GM19395 (cell line): ENCODE results near the gene C19orf25.
A peak's percentile ranks its signal among the peaks of the same experiment; 100 is the strongest.
"Not testable (repeated sequence)": the region's sequence is repeated elsewhere in the genome, so short reads cannot be mapped to it uniquely, and the experiment has no call there.

Source experiments
- ATAC-seq: cut with Tn5 transposase; IDR thresholded peaks from one replicate; pipeline ENCODE4 v1.9.1; 2021; ENCODE audit warnings: mild to moderate bottlenecking, moderate library complexity; ENCODE audit not compliant: unreplicated experiment

Gene C19orf25

DNA sequence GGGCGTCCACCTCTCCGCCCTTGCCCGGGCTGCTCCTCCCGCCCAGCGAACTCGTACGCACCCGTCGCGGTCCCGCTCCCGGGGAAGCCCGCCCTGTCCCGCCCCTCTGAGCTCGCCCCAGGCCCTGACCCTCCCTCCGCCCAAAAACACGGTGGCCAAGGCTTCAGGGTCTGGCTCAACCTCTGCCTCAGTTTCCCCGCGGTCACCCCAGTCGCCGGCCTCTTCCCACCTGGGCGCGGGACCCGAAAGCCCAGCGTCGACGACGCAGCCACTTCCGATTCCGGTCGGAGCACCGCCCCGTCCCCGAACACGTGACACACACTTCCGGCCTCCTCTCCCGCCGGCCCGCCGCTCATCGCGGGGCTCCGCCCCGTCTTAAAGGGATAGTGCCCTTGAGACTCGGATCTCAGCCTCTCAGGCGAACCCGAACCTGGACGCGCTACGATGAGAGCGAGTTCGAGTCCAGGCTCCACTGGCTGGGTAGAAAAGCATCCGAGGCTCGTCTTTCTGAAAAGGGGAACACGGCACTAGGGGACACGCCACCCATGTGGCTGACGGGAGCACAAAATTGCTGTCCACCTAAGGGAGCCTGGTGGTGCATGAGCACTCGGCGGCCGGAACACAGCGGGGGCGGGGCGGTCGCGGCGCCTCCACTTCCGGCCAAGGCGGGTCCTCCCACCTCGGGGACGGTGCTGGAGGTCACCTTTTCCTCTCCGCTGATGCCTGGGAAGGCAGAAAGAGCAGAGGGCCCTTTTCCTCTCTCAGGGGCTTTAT is at the start of gene C19orf25:
TSS of gene C19orf25 (minus strand) at position 282 of the 774 bp plus-strand sequence. CDS start 312 bp downstream, outside the sequence.
- ATAC-seq: peak; percentile 77

DNA sequence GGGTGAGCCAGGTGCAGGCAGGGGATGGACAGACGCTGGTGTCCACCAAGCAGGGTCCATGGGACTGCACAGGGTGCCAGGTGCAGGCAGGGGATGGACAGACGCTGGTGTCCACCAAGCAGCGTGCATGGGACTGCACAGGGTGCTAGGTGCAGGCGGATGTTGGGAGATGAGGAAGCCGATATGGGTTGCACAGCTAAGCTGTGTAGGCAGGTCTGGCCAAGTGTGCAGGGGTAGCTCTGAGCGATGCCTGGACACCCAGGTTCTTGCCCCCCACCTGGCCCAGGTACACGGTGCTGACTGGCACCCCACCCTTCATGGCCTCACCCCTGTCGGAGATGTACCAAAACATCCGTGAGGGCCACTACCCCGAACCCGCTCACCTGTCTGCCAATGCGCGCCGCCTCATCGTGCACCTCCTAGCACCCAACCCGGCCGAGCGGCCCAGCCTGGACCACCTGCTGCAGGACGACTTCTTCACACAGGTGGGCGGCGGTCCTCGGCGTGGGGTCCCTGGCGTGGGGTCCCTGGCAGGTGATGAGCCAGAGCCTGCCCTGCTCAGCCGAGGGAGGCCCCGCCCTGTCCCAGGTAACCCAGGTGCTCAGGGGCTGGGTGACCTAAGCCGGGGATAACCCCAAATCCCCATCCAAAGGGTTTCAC is 48.8 kb upstream of the C19orf25 start:
- ATAC-seq: no peak

DNA sequence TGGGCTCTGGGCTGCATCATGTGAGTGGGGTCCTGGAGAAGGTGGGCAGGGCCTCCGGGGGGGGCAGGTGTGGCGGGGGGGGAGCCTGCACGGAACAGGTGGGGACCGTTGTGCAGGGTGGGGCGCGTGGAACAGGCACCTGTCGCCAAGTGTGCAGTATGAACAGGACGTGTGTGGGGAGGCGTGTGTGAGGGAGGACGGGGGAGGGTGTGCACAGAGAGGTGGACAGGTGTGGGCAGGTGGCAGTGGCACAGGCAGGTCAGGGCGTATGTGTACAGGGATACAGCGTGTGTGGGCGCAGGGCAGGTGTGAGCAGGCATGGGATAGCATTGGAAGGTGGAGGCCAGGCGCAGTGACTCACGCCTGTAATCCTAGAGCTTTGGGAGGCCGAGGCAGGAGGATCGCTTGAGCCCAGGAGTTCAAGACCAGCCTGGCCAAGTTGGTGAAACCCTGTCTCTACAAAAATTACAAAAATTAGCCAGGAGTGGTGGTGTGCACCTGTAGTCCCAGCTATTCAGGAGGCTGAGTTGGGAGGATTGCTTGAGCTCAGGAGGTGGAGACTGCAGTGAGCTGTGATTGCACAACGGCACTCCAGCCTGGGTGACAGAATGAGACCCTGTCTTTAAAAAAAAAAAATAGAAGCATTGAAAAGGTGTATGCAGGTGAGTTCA is 48.1 kb upstream of the C19orf25 start:
- ATAC-seq: no peak

DNA sequence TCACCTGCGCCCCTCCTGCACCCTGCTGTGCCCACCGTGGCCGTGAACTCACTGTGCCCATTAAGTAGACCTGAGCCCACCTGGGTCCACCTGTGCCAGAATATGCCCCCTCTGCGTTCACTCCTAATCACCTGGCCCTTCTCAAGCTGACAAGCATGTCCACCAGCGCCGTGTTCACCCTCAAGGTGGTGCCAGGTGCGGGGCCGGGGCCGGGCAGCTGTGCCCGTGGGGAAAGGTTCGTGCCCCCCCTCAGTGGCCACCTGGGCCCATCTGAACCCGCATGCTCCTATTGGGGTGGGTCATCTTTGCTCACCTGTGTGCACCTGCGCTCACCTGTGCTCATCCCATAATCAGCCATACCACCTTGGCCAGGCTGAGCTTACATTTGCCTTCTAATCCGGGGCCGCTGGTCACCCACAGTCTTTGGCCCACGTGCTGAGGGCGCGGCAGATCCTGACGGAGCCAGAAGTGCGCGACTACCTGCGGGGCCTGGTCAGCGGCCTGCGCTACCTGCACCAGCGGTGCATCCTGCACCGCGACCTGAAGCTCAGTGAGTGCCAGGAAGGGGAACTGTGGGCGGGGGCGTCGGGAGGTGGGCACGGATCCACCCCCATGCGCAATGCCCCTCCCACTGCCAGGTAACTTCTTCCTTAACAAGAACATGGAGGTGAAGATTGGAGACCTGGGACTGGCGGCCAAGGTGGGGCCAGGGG is 47.2 kb upstream of the C19orf25 start:
- ATAC-seq: no peak

DNA sequence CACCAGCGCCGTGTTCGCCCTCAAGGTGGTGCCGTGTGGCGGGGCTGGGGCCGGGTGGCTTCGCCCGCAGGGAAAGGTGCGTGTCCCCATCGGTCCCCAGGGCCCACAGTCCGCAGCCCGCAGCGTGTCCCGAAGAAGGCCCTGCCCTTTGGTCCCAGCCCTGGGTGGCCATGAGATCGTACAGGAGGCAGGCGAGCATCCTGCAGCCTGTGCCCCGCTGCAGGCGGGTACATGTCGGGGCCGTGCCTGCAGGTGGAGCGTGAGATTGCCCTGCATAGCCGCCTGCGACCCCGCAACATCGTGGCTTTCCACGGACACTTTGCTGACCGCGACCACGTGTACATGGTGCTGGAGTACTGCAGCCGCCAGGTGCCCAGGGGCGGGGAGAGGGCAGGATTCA is 46.3 kb upstream of the C19orf25 start:
- ATAC-seq: no peak

DNA sequence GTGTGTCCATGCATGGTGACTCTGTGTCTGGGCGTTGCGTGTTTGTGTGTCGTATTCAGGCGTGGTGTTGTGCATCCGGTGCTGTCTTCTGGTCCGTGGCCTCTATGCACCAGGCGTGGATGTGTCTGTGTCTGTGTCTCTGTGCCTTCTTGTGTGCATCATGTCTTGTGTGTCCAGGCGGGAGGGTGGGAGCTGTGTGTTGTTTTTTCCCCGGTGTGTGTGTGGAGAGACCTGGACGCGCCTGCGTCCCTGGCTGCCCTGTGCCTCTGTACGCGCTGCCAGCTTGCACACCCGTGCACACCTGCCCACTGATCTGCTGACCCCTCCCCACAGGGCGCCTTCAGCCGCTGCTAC is 45.9 kb upstream of the C19orf25 start:
- ATAC-seq: no peak

DNA sequence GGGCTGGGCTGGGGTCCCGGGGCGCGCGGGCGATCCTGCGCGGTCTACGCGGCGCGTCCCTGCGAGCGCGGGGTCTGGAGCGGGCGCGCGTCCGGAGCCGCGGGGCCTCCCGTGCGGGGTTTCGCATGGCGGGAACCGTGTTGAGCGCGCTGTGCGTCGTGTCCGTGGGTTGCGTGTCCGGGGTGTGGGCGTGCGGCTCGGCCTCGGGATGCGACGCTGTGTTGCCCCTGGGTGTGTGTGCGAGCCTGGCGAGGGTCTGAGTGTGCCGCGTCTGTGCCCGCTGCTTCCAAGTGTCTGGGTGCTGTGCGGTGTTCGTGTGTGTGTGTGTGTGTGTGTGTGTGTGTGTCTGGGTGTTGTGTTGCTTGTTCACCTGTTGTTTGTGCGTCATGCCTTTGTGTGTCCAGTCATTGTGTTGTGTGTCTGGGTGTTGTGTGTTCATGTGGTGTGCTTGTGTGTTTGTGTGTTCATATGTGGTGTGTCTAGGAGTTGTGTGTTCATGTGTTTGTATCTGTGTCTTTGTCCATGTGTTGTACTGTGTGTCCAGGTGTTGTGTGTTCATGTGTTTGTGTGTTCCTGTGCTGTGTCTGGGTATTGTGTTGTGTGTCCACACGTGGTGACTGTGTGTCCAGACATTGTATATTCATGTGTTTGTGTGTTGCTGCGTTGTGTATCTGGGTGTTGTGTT is 45.4 kb upstream of the C19orf25 start:
- no peak for ATAC-seq

DNA sequence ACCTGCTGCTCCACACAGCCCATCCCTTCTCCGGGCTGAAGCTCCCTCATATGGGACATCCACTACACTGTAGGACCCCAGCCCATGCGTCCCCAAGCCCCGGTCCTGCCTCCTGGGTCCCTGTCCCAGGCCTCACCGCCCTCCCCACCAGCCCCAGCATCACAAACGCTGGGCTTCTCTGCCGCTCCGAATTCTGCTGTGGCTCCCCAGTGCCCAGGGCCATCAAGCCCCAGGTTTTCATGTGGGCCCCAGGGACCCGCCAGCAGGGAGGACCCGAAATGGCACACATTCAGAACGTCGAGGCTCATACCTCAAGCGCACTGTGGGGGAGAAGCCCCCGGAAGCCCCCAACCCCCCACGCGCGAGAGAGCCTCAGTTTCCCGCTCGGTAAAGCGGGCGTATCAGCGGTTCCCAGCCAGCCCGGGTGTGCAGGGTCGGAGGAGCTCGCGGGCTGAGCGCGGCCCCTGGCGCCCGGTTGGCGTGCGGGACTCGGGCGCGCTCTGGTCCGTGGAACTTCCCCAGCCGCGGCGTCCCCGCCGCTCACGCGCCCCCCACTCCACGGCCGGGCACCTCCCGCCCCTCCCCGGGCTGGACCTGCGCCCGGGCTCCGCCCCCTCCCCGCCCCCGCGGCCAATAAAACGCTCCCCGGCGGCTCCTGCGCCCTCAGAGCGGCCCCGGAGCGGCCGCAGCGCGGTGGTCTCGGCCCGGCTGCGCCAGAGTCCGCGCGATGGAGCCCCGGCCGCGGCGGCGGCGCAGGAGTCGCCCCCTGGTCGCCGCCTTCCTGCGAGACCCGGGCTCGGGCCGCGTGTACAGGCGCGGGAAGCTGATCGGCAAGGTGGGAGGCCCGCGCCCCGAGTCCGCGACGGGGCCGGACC is 44.6 kb upstream of the C19orf25 start, which contains the start of gene PLK5:
TSS of gene PLK5 (plus strand) at position 666 of the 875 bp plus-strand sequence. CDS start 2,920 bp downstream, outside the sequence.
- no peak for ATAC-seq

DNA sequence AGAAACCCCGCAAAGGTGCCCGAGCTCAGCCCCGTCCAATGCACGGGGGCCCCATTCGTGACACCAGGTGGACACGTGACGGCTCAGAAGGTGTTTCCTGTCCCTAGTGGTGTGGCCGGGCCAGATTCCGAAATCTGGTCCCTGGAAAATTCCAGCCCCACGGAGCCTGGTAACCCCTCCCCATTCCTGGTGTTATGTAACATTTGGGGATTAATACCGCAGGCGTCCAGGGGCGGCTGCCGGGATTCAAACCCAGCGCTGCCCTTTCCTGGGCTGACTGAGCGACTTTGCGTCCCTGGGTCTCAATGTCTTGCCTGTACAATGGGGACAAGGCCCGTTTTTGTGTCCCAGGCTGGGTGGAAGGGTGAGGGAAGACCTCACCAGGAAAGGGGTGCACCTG is 43.8 kb upstream of the C19orf25 start:
- no peak for ATAC-seq

DNA sequence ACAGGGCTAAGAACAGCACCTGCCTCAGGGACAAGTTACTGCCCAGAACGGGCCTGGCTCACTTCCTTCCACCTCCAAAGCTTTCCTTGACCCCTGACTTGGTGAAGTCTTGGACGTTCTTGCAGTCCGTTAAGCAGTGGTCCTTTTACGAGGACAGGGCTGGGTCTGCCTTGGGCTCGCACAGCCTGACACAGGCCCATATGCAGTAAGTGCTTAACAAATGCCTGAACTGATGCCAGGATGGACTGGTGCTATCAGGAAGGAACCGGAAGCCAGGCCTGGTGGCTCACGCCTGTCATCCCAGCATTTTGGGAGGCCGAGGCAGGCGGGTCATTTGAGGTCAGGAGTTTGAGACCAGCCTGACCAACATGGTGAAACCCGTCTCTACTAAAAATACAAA is 43.0 kb upstream of the C19orf25 start:
- ATAC-seq: no peak

DNA sequence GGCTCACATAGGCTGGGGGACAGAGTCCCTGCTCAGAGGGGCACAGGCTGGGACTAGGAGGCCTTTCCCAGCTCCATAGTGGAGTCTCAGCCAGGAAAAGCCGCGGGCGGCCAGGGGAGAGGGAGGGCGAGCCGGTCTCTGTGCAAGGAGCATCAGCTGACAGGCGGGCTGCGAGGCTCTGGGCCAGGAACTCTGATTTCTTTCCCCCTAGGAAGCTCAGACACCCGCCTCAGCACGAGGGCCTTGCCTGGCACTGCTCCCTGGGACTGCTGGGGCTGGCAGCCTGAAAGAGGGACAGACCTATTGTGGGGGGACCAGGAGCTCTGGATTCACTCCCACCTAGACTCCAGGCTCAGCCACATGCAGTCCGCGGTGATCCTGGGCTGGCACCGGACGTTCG is 42.6 kb upstream of the C19orf25 start:
- no peak for ATAC-seq

DNA sequence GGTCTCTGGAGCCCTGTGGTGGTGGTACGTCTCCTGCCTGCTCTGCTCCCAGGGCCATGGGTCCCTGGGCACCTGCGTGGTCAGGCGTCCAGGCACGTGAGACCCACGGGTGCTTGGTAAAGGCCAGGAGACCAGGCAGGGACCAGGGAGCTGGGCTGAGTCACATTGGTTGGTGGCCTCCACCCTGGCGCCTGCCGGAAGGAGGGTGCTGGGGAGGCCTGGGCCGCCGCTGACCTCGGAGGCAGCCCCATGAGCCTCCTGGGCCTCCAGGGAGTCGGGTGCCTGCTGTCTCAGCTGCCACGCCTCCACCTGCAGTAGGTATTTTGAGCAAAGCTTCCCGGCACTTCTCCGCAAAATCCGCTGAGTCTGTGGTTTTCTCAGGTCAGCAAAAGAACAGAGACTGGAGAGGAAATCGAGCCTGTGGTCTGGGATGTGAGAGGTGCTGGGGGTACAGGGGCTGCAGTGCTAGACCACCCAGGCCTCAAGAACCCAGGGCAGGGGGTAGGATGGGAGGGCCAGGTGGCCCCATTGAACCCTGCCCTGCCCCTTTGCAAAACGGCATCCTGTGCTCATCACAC is 41.3 kb upstream of the C19orf25 start:
- ATAC-seq: no peak

DNA sequence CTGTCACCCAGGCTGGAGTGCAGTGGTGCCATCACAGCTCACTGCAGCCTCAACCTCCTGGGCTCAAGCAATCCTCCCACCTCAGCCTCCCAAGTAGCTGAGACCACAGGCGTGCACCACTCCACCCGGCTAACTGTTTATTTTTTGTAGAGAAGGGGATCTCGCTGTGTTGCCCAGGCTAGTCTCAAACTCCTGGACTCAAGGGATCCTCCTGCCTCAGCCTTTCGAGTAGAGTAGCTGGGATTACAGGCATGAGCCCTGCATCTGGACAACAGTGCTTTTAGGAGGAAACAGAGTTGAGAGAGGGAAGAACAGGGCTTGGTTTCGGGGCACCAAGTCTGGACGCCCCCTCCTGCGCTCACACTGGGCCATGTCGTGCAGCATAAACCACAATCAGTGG is 40.8 kb upstream of the C19orf25 start:
- not testable (repeated sequence) for ATAC-seq

DNA sequence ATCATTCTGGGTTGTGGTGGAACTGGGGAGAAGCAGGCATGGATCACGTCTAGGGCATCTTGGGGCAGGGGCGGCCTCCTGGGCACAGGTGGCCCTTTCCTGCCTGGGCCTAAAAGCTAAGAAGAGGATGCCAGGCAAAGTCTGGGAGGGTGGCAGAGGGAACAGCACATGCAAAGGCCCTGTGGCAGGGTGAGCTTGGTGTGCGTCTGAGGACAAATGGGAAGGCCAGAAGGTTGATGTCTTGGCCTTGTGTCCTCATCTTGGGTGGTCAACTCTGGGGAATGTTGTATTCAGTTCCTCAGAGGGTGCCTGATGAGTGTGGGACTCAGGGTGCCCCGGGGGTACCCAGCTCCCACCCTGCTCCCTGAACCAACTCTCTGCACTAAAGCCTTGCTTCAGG is 39.5 kb upstream of the C19orf25 start:
- no peak for ATAC-seq

DNA sequence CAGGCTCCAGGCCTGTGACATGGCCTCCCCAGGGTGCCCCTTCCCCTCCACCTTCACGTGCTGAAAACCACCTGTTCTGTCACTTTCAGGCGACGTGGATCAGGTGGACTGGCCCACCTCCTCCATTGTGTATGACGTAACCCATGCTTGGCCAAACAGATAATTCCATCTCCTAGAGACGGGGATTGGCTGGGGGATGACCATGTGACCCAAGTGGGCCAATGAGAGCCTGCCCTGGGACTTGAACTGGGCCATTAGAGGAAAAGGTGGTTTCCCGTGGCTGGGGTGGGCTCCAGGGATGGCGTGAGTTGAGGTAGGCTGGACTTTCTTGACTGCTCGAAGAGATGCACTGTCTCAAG is 37.4 kb upstream of the C19orf25 start:
- ATAC-seq: no peak

DNA sequence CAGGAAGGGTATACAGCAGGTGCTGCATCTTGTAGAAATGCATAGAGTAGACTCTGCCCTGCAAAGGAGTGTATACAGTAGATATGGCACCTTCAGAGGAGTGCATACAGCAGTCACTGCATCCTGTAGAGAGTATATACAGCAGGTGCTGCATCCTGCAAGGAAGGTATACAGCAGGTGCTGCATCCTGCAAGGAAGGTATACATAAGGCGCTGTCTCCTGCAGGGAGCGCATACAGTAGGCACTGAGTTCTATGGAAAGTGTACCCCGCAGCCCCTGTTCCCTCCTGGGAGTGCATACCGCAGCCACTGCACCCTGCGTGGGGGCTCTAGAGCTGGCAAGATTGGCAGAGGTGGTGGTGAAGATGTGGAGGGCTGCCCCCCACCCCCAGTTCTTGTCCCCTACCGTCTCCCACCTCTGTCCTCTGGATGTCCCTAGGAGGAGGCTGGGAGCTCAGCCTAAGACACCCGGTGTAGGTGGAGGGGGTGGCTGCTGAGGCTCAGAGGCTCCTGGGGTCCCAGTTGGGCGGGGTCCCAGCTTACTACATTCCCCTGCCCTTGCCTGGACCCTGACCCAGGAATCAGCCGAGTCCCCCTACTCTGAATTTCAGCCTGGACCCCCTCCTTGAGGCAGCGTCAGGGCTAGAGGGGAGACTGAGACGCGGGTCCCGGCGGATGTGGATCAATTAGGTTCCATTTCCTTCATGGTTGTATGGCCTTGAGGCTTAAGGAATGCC is 36.1 kb upstream of the C19orf25 start:
- no peak for ATAC-seq

DNA sequence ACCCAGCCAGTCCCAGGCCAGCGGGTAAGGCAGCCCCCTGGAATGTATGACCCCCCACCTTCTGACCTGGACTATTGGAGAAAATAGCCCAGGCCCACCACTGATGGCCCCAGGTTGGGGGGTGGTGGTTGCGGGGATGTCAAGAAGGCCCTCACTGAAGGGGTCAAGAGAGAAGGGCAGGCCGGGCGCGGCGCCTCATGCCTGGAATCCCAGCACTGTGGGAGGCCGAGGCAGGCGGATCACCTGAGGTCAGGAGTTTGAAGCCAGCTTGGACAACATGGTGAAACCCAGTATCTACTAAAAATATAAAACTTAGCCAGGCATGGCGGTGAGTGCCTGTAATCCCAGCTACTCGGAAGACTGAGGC is 35.3 kb upstream of the C19orf25 start:
- ATAC-seq: no peak

DNA sequence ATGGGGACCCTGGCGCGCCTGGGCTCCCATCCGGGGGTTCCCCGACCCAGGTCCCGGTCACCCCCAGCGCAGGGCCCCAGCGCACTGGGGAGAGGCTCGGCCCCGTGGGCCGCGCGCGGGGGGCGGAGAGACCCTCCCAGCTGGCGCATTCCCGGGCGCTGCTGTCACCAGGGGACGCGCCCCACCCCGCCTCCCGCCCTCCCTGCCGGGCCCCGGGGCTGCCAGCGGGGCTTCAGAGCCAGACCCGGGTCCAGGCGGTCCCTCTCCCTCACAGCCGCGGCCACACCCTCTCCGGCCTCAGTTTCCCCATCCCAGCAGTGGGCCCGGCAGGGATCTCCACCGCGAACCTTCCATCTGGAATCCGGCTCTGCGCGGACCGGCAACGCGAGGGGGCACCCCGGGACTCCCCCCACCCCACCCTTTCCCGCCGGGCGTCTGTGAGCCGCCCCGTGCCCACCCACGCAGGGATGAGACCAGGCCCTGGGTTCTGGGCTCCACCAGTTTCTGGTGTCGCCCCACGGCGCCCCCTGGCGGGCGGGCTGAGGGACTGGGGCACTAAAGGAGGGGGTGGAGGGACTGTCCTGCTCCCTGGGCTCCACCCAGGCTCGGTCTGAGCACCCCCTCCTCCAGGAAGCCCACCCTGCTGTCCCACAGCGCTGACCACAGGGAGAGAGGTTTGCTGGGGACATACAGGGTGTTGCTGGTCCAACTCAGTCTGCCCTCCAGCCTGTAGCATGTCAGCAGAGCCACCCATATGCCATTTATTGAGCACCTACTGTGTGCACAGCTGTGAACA is 34.7 kb upstream of the C19orf25 start:
- no peak for ATAC-seq
